H1 (cell line): ENCODE data around the gene ITGB1BP1. TPM values are rescaled to one million over a fixed set of nuclear protein-coding genes. Genes with fewer than 3 reads are reported as not detected.

ENCODE experiments used
- CEBPB ChIP-seq: IDR thresholded peaks from 2 replicates; pipeline ENCODE4 v1.6.1; 2012; ENCODE audit warnings: low read depth, low read length
- SIN3A ChIP-seq, 2 experiments: IDR thresholded peaks in 1 of 2; conservative IDR thresholded peaks in 1 of 2; 2 replicates each; pipeline ENCODE4 v1.6.1; 2011 to 2012; ENCODE audit warnings: low read length in 2 of 2, improper control_type of control experiment in 1 of 2, low read depth in 1 of 2, mild to moderate bottlenecking in 1 of 2
- SP1 ChIP-seq: IDR thresholded peaks from 2 replicates; pipeline ENCODE4 v1.6.1; 2011; ENCODE audit warnings: low read depth, low read length
- polyA plus RNA-seq, 7 experiments: library from polyadenylated mRNA; depleted of rRNA in 3 of 7; stranded (reverse) in 5 of 7; unstranded in 2 of 7; fragments of >200 nt in 5 of 7; fragments of 200-250 nt in 2 of 7; gene quantifications; 1 replicate in 5 of 7; 2 replicates in 1 of 7; 4 replicates in 1 of 7; pipeline versions ENCODE4 v1.2.1 to v1.2.3, GENCODE V29; 2011 to 2013; ENCODE audit warnings: missing spikeins in 2 of 7, mixed read lengths in 2 of 7
- total RNA-seq: library from RNA; stranded (reverse); fragmentation: NEBNext Ultra II Directional; extraction: Animal tissue kit (Norgen Biotek cat#: 25700); gene quantifications from 2 replicates; pipeline ENCODE4 v1.2.1, GENCODE V29; 2021
- TF ChIP-seq, protein P1 (sequence below): fragments of 300-600 bp; sonication (generic); IDR thresholded peaks from 2 replicates; pipeline ENCODE4 v1.7.1; 2012; ENCODE audit warnings: low read length, moderate library complexity, mild to moderate bottlenecking, inconsistent platforms; ENCODE audit not compliant: insufficient replicate concordance
- TF ChIP-seq, protein P2 (sequence below): IDR thresholded peaks from 2 replicates; pipeline ENCODE4 v1.6.1; 2011; ENCODE audit warnings: low read length, improper control_type of control experiment

ITGB1BP1 gene
- total and polyA plus RNA-seq, 2 of the 8 experiments (the other 6 are each of a cell fraction or from before 2014, with no cell fraction given) = 16.1 to 45.4 TPM

DNA sequence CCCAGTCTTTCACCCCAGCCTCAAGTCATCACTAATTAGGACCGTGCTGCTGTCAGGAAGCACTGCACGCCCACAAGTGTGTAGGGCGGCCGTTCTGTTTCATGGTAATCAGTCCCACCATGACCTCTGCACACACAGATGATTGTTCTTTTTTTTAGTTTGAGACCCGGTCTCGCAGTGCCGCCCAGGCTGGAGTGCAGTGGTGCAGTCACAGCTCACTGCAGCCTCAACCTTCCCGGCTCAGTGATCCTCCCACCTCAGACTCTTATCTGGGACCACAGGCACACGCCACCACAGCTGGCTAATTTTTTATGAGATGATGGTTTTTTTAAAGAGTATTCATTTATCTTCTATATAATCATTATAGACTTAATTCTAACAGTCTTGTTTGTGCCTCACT, 49.2 kb upstream of the ITGB1BP1 start (continued):
- no peak for TF ChIP-seq SIN3A (conservative IDR thresholded peaks at IDR 0.05 in 1 of 2, IDR thresholded peaks at IDR 0.05 in 1 of 2; ENCODE audit: low read depth in 1 of 2, low read length in 2 of 2)
- TF ChIP-seq CEBPB = no peak
- TF ChIP-seq, protein P1, sequence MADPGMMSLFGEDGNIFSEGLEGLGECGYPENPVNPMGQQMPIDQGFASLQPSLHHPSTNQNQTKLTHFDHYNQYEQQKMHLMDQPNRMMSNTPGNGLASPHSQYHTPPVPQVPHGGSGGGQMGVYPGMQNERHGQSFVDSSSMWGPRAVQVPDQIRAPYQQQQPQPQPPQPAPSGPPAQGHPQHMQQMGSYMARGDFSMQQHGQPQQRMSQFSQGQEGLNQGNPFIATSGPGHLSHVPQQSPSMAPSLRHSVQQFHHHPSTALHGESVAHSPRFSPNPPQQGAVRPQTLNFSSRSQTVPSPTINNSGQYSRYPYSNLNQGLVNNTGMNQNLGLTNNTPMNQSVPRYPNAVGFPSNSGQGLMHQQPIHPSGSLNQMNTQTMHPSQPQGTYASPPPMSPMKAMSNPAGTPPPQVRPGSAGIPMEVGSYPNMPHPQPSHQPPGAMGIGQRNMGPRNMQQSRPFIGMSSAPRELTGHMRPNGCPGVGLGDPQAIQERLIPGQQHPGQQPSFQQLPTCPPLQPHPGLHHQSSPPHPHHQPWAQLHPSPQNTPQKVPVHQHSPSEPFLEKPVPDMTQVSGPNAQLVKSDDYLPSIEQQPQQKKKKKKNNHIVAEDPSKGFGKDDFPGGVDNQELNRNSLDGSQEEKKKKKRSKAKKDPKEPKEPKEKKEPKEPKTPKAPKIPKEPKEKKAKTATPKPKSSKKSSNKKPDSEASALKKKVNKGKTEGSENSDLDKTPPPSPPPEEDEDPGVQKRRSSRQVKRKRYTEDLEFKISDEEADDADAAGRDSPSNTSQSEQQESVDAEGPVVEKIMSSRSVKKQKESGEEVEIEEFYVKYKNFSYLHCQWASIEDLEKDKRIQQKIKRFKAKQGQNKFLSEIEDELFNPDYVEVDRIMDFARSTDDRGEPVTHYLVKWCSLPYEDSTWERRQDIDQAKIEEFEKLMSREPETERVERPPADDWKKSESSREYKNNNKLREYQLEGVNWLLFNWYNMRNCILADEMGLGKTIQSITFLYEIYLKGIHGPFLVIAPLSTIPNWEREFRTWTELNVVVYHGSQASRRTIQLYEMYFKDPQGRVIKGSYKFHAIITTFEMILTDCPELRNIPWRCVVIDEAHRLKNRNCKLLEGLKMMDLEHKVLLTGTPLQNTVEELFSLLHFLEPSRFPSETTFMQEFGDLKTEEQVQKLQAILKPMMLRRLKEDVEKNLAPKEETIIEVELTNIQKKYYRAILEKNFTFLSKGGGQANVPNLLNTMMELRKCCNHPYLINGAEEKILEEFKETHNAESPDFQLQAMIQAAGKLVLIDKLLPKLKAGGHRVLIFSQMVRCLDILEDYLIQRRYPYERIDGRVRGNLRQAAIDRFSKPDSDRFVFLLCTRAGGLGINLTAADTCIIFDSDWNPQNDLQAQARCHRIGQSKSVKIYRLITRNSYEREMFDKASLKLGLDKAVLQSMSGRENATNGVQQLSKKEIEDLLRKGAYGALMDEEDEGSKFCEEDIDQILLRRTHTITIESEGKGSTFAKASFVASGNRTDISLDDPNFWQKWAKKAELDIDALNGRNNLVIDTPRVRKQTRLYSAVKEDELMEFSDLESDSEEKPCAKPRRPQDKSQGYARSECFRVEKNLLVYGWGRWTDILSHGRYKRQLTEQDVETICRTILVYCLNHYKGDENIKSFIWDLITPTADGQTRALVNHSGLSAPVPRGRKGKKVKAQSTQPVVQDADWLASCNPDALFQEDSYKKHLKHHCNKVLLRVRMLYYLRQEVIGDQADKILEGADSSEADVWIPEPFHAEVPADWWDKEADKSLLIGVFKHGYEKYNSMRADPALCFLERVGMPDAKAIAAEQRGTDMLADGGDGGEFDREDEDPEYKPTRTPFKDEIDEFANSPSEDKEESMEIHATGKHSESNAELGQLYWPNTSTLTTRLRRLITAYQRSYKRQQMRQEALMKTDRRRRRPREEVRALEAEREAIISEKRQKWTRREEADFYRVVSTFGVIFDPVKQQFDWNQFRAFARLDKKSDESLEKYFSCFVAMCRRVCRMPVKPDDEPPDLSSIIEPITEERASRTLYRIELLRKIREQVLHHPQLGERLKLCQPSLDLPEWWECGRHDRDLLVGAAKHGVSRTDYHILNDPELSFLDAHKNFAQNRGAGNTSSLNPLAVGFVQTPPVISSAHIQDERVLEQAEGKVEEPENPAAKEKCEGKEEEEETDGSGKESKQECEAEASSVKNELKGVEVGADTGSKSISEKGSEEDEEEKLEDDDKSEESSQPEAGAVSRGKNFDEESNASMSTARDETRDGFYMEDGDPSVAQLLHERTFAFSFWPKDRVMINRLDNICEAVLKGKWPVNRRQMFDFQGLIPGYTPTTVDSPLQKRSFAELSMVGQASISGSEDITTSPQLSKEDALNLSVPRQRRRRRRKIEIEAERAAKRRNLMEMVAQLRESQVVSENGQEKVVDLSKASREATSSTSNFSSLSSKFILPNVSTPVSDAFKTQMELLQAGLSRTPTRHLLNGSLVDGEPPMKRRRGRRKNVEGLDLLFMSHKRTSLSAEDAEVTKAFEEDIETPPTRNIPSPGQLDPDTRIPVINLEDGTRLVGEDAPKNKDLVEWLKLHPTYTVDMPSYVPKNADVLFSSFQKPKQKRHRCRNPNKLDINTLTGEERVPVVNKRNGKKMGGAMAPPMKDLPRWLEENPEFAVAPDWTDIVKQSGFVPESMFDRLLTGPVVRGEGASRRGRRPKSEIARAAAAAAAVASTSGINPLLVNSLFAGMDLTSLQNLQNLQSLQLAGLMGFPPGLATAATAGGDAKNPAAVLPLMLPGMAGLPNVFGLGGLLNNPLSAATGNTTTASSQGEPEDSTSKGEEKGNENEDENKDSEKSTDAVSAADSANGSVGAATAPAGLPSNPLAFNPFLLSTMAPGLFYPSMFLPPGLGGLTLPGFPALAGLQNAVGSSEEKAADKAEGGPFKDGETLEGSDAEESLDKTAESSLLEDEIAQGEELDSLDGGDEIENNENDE = no peak
- TF ChIP-seq, protein P2, sequence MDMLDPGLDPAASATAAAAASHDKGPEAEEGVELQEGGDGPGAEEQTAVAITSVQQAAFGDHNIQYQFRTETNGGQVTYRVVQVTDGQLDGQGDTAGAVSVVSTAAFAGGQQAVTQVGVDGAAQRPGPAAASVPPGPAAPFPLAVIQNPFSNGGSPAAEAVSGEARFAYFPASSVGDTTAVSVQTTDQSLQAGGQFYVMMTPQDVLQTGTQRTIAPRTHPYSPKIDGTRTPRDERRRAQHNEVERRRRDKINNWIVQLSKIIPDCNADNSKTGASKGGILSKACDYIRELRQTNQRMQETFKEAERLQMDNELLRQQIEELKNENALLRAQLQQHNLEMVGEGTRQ = no peak
- TF ChIP-seq SP1 = no peak
